Activated gamma-delta T cell treated with anti-CD3 and anti-CD28 coated beads, Interleukin-2, amount 50 U/mL, for 16 hours (primary cell): Measurements from ENCODE around the gene CHST12.
A peak's percentile ranks its signal among the peaks of the same experiment; 100 is the strongest.
"Not testable (repeated sequence)": the region's sequence is repeated elsewhere in the genome, so short reads cannot be mapped to it uniquely, and the experiment has no call there.

Source experiments
- DNase-seq: peaks from one replicate; pipeline ENCODE4 v3.0.0-alpha.2; 2020; ENCODE audit warnings: low read depth

CHST12 gene

GRCh38 chr7:2403014-2403717, at the start of gene CHST12:
Gene CHST12 (plus strand): TSS chr7:2403611. CDS start chr7:2432640, 29,029 bp downstream.
- peak; percentile 88 for DNase-seq

DNA sequence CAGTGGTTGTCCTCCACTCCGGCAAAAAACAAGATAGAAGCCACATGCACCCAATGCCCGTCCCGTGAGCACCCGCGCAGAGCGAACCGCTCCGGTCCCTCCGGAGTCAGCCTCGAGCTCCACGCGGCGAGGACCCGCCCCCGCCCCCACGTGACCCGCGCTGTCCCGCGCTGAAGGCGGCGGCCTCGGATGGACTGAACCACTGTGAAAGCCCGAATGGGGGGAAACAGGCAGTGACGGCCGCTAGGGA, 49.5 kb upstream of the CHST12 start:
- peak; percentile 86 for DNase-seq

- DNase-seq, result peak; percentile 84
Measured at GRCh38 chr7:2354186-2354938, 49.0 kb upstream of the CHST12 start, which contains the start of gene EIF3B. Gene EIF3B (plus strand): TSS chr7:2354827. CDS start chr7:2354922, 95 bp downstream.

- DNase-seq, result no peak
Measured at GRCh38 chr7:2354939-2355704, 48.3 kb upstream of the CHST12 start.

- DNase-seq, result no peak
Measured at GRCh38 chr7:2355705-2356008, 47.8 kb upstream of the CHST12 start.

- DNase-seq, result no peak
Measured at GRCh38 chr7:2357165-2357564, 46.2 kb upstream of the CHST12 start.

GRCh38 chr7:2357571-2357970, 45.8 kb upstream of the CHST12 start:
- no peak for DNase-seq

GRCh38 chr7:2358968-2359527, 44.4 kb upstream of the CHST12 start:
- DNase-seq, result no peak

DNA sequence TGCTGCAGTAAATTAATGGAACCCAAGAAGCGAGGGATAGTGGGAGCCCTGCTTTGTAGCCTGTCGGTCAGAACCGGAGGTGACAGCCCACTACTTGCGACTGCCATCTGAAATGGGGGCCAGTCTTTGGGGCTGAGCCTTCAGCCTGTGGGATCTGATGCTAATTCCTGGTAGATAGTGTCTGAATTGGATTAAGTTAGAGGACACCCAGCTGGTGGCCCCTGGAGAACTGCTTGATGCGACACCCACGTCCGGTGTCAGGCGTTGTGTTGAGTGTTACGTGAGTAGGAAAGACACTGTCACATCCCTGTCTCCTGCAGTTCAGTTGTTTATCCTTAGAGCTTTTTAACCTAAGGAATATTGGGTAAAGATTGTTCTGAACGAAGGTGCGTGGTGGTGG, 43.8 kb upstream of the CHST12 start:
- DNase-seq, result no peak

DNA sequence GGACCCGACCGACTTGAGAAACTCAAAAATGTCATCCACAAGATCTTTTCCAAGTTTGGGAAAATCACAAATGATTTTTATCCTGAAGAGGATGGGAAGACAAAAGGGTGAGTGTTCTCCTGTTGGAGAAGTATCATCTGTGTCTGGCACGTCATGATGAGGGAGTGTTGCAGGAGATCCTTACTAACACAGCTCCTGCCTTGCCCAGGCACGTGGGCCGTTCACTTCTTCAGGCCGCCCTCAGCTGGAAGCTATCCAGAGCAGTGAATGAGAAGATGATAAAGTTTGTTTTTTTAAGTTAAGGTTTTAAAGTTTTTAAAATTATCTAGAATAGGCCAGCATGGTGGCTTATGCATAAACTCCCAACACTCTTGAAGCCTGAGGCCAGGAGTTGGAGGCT, 42.6 kb upstream of the CHST12 start:
- no peak for DNase-seq

DNA sequence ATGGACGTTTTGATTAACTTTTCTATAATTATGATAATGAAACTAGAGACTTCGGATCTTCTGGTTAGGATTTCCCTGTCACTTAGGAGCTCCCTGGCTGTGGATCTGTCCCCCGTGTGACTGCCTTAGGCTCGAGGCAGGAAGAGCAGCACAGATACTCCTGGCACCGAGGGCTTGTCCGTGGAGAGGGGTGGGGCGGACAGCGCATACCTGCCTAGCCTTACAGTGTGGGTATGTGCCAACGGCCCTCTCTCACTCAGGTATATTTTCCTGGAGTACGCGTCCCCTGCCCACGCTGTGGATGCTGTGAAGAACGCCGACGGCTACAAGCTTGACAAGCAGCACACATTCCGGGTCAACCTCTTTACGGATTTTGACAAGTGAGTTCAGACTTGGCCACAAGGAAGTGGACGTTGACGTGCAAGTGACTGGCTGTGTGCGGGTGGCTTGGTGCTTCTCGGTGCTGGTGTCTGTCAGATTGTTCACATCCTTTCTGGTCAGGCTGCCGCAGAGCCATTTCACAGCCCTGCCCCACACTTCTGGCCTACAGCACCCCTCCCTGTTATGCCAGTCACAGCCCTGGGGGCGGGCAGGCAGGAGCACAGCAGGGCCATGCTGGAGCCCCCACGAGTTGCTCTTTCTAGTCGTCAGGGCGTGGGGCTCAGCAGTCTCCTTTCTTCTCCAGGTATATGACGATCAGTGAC, 40.9 kb upstream of the CHST12 start:
- no peak for DNase-seq

GRCh38 chr7:2369139-2369538, 34.3 kb upstream of the CHST12 start:
- DNase-seq, result no peak

DNA sequence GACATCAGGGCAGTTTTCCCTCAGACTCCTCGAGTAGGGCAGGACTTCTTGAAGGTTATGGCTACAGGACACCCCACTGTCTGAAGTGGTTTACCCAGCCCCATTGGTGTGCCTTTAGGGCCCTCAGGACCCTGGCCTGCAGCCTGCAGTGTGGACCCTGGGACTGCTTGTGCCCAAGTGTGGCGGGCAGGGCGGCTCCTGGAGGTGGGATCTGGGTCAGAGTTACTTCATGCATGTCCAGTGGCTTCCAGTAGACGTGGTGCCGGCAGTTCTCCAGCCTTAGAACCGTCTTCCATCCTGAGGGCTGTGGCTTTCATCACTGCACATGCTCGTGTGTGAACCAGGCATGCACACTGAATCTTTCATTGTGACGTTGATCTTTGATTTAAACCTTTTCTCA, 32.1 kb upstream of the CHST12 start:
- no peak for DNase-seq

DNA sequence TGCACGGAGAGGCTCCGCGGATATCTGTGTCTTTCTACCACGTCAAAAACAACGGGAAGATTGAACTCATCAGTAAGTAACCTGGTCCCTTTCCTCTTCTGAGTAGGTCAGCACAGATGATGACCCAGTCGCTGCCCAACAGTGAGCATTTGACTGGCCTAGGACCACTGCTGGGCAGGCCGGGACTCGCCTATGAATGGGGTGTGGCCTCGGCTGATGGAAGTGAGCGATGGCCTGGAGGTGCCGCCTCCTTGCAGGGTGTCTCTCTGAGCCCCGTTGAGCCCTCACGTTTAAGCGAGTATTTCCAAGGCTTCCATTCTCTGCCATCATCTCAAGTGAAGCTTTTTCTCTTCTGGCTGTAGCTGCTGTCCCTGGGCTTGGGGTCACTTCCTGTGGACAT, 30.7 kb upstream of the CHST12 start:
- DNase-seq, result no peak

DNA sequence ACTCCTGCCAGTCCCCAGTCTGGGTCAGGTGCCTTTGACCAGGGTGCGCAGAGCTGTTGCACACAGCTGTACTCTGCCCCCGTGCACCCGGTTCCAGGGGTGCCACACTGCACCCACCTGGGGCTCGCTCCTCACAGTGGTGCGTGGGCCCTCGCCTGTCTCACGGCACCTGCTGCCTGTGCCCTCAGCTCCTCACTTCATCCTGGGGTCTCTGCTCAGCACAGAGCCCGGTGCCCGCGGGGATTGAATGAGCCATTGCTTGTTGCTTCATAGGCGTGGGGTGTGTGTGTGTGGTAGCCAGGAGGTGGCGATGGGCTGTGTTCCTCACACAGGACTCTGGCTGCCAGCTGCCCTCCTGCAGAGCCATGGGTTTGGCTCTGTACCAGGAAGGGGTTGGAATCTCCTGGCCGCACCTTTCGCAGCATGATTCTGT, 30.3 kb upstream of the CHST12 start:
- DNase-seq, result no peak

GRCh38 chr7:2373646-2374045, 29.8 kb upstream of the CHST12 start:
- DNase-seq, result no peak

- no peak for DNase-seq
Measured at GRCh38 chr7:2374401-2374800, 29.0 kb upstream of the CHST12 start.

- no peak for DNase-seq
Measured at GRCh38 chr7:2374830-2375728, 28.3 kb upstream of the CHST12 start.

DNA sequence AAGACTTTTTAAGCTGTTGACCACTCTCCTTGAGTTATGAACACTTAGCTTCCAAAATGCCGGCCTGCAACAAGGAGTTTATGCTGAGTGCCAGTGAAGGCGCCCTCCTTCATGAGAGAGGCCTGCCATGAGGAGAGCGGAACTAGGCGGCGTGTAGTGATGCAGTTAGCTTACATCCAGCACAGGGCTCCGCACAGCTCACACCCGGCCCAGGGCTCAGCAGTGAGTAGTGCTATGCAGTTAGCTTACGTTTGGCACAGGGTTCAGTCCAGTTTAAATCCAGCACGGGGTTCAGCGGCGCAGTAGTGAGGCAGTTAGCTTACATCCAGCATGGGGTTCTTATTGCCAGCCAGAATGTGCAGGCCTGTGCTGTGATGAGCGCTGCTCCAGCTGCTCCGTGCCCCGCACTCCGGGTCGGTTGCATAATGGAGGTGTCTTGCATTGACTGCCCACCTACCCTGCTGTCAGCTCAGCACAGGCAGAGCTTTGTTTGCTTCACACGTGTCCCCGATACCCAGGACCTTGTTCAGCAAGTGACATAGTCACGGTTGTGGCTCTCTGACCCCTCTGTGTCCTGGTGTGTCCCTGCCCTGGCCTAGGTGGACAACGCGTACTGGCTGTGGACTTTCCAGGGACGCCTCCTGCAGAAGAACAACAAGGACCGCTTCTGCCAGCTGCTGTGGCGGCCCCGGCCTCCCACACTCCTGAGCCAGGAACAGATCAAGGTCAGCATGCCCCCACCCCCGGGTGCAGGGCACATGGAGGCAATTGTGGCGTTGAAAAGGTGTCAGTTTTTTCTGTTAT, 26.9 kb upstream of the CHST12 start:
- no peak for DNase-seq

GRCh38 chr7:2377492-2377891, 25.9 kb upstream of the CHST12 start:
- DNase-seq, result not testable (repeated sequence)
